ENCODE data around the gene MCCC1. TPM values are rescaled to one million over a fixed set of nuclear protein-coding genes. Genes with fewer than 3 reads are reported as not detected.

MCCC1 gene
- total and polyA plus RNA-seq, 3 donors from 2014 or later = 22.7 to 37.8 (median 35.9) TPM

DNA sequence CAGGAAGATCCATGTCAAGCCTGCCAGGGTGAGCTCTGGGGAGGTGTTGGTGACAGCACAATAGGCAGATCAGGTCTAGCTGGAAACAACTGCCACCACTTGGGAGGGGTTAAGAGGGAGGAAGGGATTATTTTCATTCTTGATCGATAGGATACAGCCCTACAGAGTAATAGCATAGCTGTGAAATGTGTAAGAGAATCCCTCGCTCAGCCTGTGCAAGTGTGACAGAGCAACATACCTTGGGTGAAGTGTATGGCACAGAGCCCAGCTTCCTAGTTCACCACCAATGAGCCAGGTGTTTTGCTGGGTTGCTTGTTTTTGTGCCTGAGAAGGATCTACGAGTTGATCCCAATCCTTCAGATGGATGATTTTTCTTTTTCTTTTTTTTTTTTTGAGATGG, 109.7 kb downstream of the MCCC1 start:
- DNase-seq = no peak
- TF ChIP-seq POLR2A (IDR thresholded peaks at IDR 0.05) (no peak), CTCF (IDR thresholded peaks at IDR 0.05) (no peak)
- H3K27ac ChIP-seq = no peak overlapping the region
- no peaks in the 10 kb centered on the region for H3K4me1 ChIP-seq
- WGBS, 2 donors = 83 to 94% methylated on average over 3 of the region's 3 CpGs
- no peaks in the 10 kb centered on the region for H3K27me3 ChIP-seq
- H3K4me3 ChIP-seq = no peak overlapping the region
- no peaks in the 10 kb centered on the region for H3K9me3 ChIP-seq
- intact Hi-C loops (cut with DNase I; ENCODE audit: low total_unique reads) = no loop called here
- no peaks in the 10 kb centered on the region for H3K36me3 ChIP-seq (ENCODE audit: low read depth, missing control alignments)

DNA sequence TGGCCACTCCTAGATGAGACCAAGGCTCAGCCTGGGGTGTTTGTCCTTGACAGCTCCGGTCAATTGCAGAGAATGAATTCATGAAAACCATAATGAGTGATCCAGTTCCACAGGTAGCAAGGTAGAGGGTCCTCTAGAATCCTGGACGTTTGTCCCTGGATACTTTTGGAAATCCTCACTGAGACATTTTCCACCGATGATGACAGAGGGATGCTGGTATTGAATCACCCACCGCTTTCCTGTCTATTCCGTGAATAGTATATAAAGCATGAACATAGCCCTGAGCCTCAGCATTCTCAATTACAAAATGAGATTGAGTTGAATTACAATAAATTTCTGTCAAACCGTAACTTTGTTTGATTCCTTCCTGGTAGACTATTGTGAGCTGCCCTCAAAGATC, 113.3 kb downstream of the MCCC1 start:
- H3K4me3 ChIP-seq = no peak overlapping the region
- no peak for DNase-seq
- intact Hi-C loops (cut with DNase I; ENCODE audit: low total_unique reads) = no loop called here
- no peaks in the 10 kb centered on the region for H3K36me3 ChIP-seq (ENCODE audit: low read depth, missing control alignments)
- no peaks in the 10 kb centered on the region for H3K27me3 ChIP-seq
- WGBS, 2 donors = 91 to 96% methylated on average over 6 of the region's 6 CpGs
- TF ChIP-seq CTCF (IDR thresholded peaks at IDR 0.05) = no peak
- no peak overlapping the region for H3K27ac ChIP-seq
- no peaks in the 10 kb centered on the region for H3K9me3 ChIP-seq
- peaks cover 3% of the 10 kb centered on the region for H3K4me1 ChIP-seq

- Histone ChIP-seq H3K4me3 (no peak overlapping the region), H3K27me3 (no peaks in the 10 kb centered on the region), H3K9me3 (no peaks in the 10 kb centered on the region), H3K27ac (no peak overlapping the region), H3K36me3 (ENCODE audit: low read depth, missing control alignments) (no peaks in the 10 kb centered on the region), H3K4me1 (peaks cover 9% of the 10 kb centered on the region)
- no peak for DNase-seq
- intact Hi-C loops (cut with DNase I; ENCODE audit: low total_unique reads) = no loop called here
- TF ChIP-seq CTCF (IDR thresholded peaks at IDR 0.05) = no peak
- no peak for TF ChIP-seq POLR2A (IDR thresholded peaks at IDR 0.05)
These were observed 115.4 kb downstream of the MCCC1 start for GRCh38 chr3:182983876-182984275.

DNA sequence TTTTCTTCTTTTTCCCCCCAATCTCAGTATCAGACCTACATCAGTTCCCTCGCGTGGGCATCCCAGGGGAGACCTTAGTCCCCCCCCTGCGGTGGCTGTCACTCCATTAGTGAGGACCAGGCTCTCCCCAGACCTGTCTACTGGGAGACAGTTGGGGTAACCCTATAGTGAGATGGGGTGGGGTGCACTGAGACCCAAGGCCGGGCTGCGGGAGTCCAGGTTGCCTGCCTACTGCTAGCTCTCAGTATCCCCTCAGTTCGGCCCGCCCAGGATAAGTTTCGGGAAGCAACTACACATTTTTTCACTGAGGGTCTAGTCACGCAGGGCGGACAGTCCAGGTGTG, 118.3 kb downstream of the MCCC1 start:
- Histone ChIP-seq H3K27ac (peak overlapping the region; percentile 24 to 91), H3K27me3 (no peaks in the 10 kb centered on the region), H3K4me1 (peaks cover 9% of the 10 kb centered on the region), H3K4me3 (peak overlapping the region; percentile 92 to 93), H3K36me3 (ENCODE audit: low read depth, missing control alignments) (no peaks in the 10 kb centered on the region), H3K9me3 (no peaks in the 10 kb centered on the region)
- intact Hi-C loops (cut with DNase I; ENCODE audit: low total_unique reads) = no loop called here
- peak; percentile 26 for DNase-seq
- 53 to 57% methylated on average over 8 to 10 of the region's 10 CpGs for WGBS, 2 donors
- TF ChIP-seq CTCF (IDR thresholded peaks at IDR 0.05) (no peak), POLR2A (IDR thresholded peaks at IDR 0.05) (no peak)

DNA sequence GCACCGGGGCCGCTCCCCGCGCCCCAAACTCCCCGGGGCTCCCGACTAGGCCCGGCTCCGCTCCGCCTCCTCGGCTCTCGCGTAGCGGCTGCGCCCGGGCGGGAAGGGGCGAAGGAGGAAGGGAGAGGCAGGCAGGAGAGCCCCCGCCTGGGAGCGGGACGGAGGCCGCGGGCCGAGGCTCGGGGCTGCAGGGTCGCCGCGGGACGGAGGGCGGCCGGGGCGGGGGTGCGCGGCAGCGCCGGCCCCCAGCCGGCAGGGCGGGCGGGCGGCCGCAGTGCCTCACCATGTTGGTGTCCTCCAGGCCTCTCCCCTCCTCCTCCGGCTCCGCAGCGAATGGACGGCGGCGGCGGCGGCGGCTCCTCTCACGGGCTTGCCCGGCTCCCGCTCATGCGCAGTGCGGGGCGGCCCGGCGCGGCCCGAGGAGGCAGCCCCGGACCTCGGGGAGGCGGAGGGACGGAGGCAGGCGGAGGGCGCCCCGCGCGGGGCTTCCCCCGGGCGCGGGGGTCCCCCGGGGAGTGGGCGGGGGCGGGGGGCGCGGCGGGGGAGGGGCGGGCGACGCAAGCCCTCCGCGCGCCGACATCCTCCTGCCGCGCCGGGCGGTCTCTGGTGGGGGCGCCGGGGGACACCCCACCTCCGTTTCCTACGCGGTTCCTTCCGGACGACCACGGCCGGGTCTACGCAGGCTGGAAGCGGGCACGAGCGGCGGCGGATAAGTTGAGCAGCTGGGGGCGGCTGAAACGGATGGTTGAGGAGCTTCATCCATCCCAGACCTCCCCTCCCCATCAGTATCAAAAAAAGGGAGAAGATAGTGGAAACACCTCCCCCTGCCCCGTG, 118.9 kb downstream of the MCCC1 start, which contains the start of gene DCUN1D1:
TSS of gene DCUN1D1 (minus strand) at position 335 of the 834 bp plus-strand sequence. CDS start at position 286, 49 bp downstream.
- Histone ChIP-seq H3K9me3 (no peaks in the 10 kb centered on the region), H3K36me3 (ENCODE audit: low read depth, missing control alignments) (no peaks in the 10 kb centered on the region), H3K27ac (peak within 1 kb of the TSS; percentile 84 to 91), H3K27me3 (no peaks in the 10 kb centered on the region), H3K4me3 (peak within 1 kb of the TSS; percentile 92 to 93), H3K4me1 (peaks cover 9% of the 10 kb centered on the region)
- TF ChIP-seq POLR2A (IDR thresholded peaks at IDR 0.05) = no peak
- no peak for TF ChIP-seq CTCF (IDR thresholded peaks at IDR 0.05)
- peak; percentile 88 for DNase-seq
- intact Hi-C loops (cut with DNase I; ENCODE audit: low total_unique reads) = no loop called here
- 0 to 2% methylated on average over 4 to 65 of the region's 106 CpGs for WGBS, 2 donors
